CD14-positive monocyte (primary cell): ENCODE results near the gene PCED1B. TPM values are rescaled to one million over a fixed set of nuclear protein-coding genes. Genes with fewer than 3 reads are reported as not detected.

Experiments used
- DNase-seq, 3 donors: peaks; one replicate each; pipeline ENCODE4 v3.0.0-alpha.2; 2011 to 2022
- H2AFZ ChIP-seq: 2 replicates; pipeline ENCODE4 v1.6.0; 2012; ENCODE audit warnings: mild to moderate bottlenecking, low read depth, low read length, inconsistent platforms; ENCODE audit not compliant: insufficient read depth, poor library complexity, severe bottlenecking
- H3K27ac ChIP-seq, 2 donors: 1 replicate in 1 of 2; 2 replicates in 1 of 2; pipeline ENCODE4 v1.5.1; 2012 to 2013; ENCODE audit warnings: low read length in 2 of 2, control low read depth in 1 of 2, inconsistent platforms in 1 of 2, low read depth in 1 of 2, mild to moderate bottlenecking in 1 of 2
- H3K27me3 ChIP-seq, 2 donors: one replicate each; pipeline versions ENCODE4 v1.6.0 to v1.6.1; 2011 to 2013; ENCODE audit warnings: low read length in 2 of 2; ENCODE audit not compliant: control insufficient read depth in 2 of 2, insufficient read depth in 2 of 2
- H3K36me3 ChIP-seq, 2 donors: replicated peaks in 1 of 2; 1 replicate in 1 of 2; 2 replicates in 1 of 2; pipeline versions ENCODE4 v1.5.1 to v1.6.1; 2012 to 2013; ENCODE audit warnings: low read length in 2 of 2, control low read depth in 1 of 2, inconsistent platforms in 1 of 2, mild to moderate bottlenecking in 1 of 2; ENCODE audit not compliant: insufficient read depth in 2 of 2, control insufficient read depth in 1 of 2
- H3K4me1 ChIP-seq, 2 donors: 1 replicate in 1 of 2; 2 replicates in 1 of 2; pipeline versions ENCODE4 v1.5.1 to v1.6.1; 2012 to 2013; ENCODE audit warnings: low read length in 2 of 2, control low read depth in 1 of 2, inconsistent platforms in 1 of 2, mild to moderate bottlenecking in 1 of 2, moderate library complexity in 1 of 2; ENCODE audit not compliant: insufficient read depth in 2 of 2, control insufficient read depth in 1 of 2
- H3K4me2 ChIP-seq: replicated peaks from 2 replicates; pipeline ENCODE3; 2012; ENCODE audit warnings: low read length, moderate library complexity, mild to moderate bottlenecking; ENCODE audit not compliant: poor library complexity, severe bottlenecking; ENCODE audit errors: extremely low read depth
- H3K4me3 ChIP-seq, 3 experiments: fragments of 200-600 bp in 1 of 3; sonication (generic) in 1 of 3; replicated peaks in 1 of 3; 1 replicate in 2 of 3; 2 replicates in 1 of 3; pipeline ENCODE4 v1.5.1; 2011 to 2013; ENCODE audit warnings: low read length in 3 of 3, mild to moderate bottlenecking in 3 of 3, control low read depth in 2 of 3, low read depth in 2 of 3, inconsistent platforms in 1 of 3, moderate library complexity in 1 of 3
- H3K79me2 ChIP-seq: 2 replicates; pipeline ENCODE4 v1.6.0; 2012; ENCODE audit warnings: mild to moderate bottlenecking, control low read depth, inconsistent platforms, low read length, moderate library complexity; ENCODE audit not compliant: insufficient read depth
- H3K9ac ChIP-seq: 2 replicates; pipeline ENCODE4 v1.6.0; 2017; ENCODE audit warnings: low read length, mild to moderate bottlenecking; ENCODE audit not compliant: insufficient read depth, poor library complexity, severe bottlenecking
- H3K9me3 ChIP-seq, 2 donors: replicated peaks in 1 of 2; 1 replicate in 1 of 2; 2 replicates in 1 of 2; pipeline versions ENCODE4 v1.5.1 to v1.6.1; 2012 to 2013; ENCODE audit warnings: low read length in 2 of 2, control low read depth in 1 of 2; ENCODE audit not compliant: control insufficient read depth in 1 of 2, insufficient read depth in 1 of 2
- H4K20me1 ChIP-seq: 2 replicates; pipeline ENCODE4 v1.6.0; 2012; ENCODE audit warnings: mild to moderate bottlenecking, low read length, control low read depth, moderate library complexity; ENCODE audit not compliant: insufficient read depth
- H3K27ac Mint-ChIP-seq, 7 donors: one replicate each; pipeline ENCODE4 v1.8.0; 2020; ENCODE audit warnings: mild to moderate bottlenecking in 7 of 7, mixed read lengths in 7 of 7, moderate library complexity in 6 of 7, inconsistent platforms in 2 of 7
- H3K27me3 Mint-ChIP-seq, 3 donors: one replicate each; pipeline ENCODE4 v1.8.0; 2021 to 2022; ENCODE audit warnings: low read depth in 3 of 3, mild to moderate bottlenecking in 3 of 3, mixed read lengths in 3 of 3, moderate library complexity in 3 of 3, inconsistent platforms in 1 of 3
- H3K36me3 Mint-ChIP-seq, 2 donors: one replicate each; pipeline ENCODE4 v1.8.0; 2020; ENCODE audit warnings: mixed read lengths in 2 of 2, inconsistent platforms in 1 of 2, mild to moderate bottlenecking in 1 of 2
- H3K4me1 Mint-ChIP-seq: one replicate; pipeline ENCODE4 v1.8.0; 2020; ENCODE audit warnings: mild to moderate bottlenecking, mixed read lengths
- H3K4me3 Mint-ChIP-seq, 2 donors: one replicate each; pipeline ENCODE4 v1.8.0; 2020; ENCODE audit warnings: mild to moderate bottlenecking in 2 of 2, mixed read lengths in 2 of 2, moderate library complexity in 1 of 2
- H3K9me3 Mint-ChIP-seq, 7 donors: one replicate each; pipeline ENCODE4 v1.8.0; 2020 to 2022; ENCODE audit warnings: mixed read lengths in 7 of 7, mild to moderate bottlenecking in 6 of 7, moderate library complexity in 6 of 7, inconsistent platforms in 2 of 7
- CTCF ChIP-seq: fragments of 200-600 bp; IDR thresholded peaks from one replicate; pipeline ENCODE4 v1.8.0; 2022; ENCODE audit warnings: antibody characterized with exemption, mild to moderate bottlenecking
- WGBS: methylation state at CpG from one replicate; pipeline ENCODE4 v1.1.5; 2013; ENCODE audit warnings: missing lambda C conversion rate; ENCODE audit not compliant: insufficient coverage; 5-methylcytosine and 5-hydroxymethylcytosine counted together
- intact Hi-C, 2 donors: fragments of 100-400 bp; cut with micrococcal nuclease; formaldehyde crosslinking; loops; one replicate each; pipeline versions ENCODE4 v1.15.0 to v1.15.1; 2023
- polyA plus RNA-seq, 3 donors: library from polyadenylated mRNA; depleted of rRNA in 1 of 3; unstranded in 2 of 3; stranded (reverse) in 1 of 3; fragments of 300-500 nt in 2 of 3; fragments of >200 nt in 1 of 3; fragmentation: Illumina TruSeq in 2 of 3; gene quantifications; 1 replicate in 2 of 3; 2 replicates in 1 of 3; pipeline ENCODE4 v1.2.3, GENCODE V29; 2012 to 2021

Gene PCED1B
- polyA plus RNA-seq, 3 donors: 0.10 to 0.65 TPM; not detected in 1

- intact Hi-C loops: loop anchor here in 1 of 2 donors (5.0 to 10.0 kb wide), 2 partner anchors 136 to 137 kb away; no protein-coding TSS in a partner anchor
- Histone ChIP-seq H3K4me3 (no peak overlapping the region), H3K4me2 (no peak overlapping the region), H3K4me1 (peaks cover 48 to 49% of the 10 kb centered on the region in 2 donors), H3K9ac (no peak overlapping the region), H3K9me3 (no peaks in the 10 kb centered on the region), H4K20me1 (no peaks in the 10 kb centered on the region), H3K27ac (no peak overlapping the region), H3K79me2 (peaks cover 23% of the 10 kb centered on the region), H3K36me3 (no peaks in the 10 kb centered on the region), H3K27me3 (no peaks in the 10 kb centered on the region), H2AFZ (no peak overlapping the region)
- H3K27me3 Mint-ChIP-seq: peaks cover 0 to 1% (median 0%) of the 10 kb centered on the region in 3 donors
- peaks cover 54% of the 10 kb centered on the region for H3K4me1 Mint-ChIP-seq
- H3K27ac Mint-ChIP-seq: peak overlapping the region in 1 of 7 donors; percentile 60
- no peak for DNase-seq
- WGBS: 81% methylated on average over 4 of the region's 8 CpGs
- H3K4me3 Mint-ChIP-seq: peak overlapping the region in 1 of 2 donors; percentile 45
- peaks cover 0 to 2% (median 0%) of the 10 kb centered on the region in 7 donors for H3K9me3 Mint-ChIP-seq
- TF ChIP-seq CTCF: no peak
- no peaks in the 10 kb centered on the region for H3K36me3 Mint-ChIP-seq
These were observed 138.8 kb downstream of the PCED1B start for GRCh38 chr12:47218191-47218654.

GRCh38 chr12:47219243-47219642 lies 139.8 kb downstream of the PCED1B start:
- Histone ChIP-seq H3K79me2 (peaks cover 13% of the 10 kb centered on the region), H2AFZ (no peak overlapping the region), H4K20me1 (no peaks in the 10 kb centered on the region), H3K27ac (no peak overlapping the region), H3K36me3 (no peaks in the 10 kb centered on the region), H3K4me2 (no peak overlapping the region), H3K9ac (no peak overlapping the region), H3K4me3 (no peak overlapping the region), H3K9me3 (no peaks in the 10 kb centered on the region), H3K27me3 (no peaks in the 10 kb centered on the region), H3K4me1 (peaks cover 51 to 56% of the 10 kb centered on the region in 2 donors)
- Mint-ChIP-seq H3K4me3 (no peak overlapping the region), H3K4me1 (peaks cover 53% of the 10 kb centered on the region), H3K36me3 (no peaks in the 10 kb centered on the region), H3K9me3 (peaks cover 0 to 2% (median 0%) of the 10 kb centered on the region in 7 donors), H3K27me3 (peaks cover 0 to 1% (median 0%) of the 10 kb centered on the region in 3 donors), H3K27ac (no peak overlapping the region)
- 90% methylated on average over 2 of the region's 3 CpGs for WGBS
- no peak for TF ChIP-seq CTCF
- intact Hi-C loops: loop anchor here in 1 of 2 donors (5.0 to 10.0 kb wide), 2 partner anchors 136 to 137 kb away; no protein-coding TSS in a partner anchor
- no peak for DNase-seq
